Karpas-422 (cell line): Measurements from ENCODE around the gene PRCD. TPM values are rescaled to one million over a fixed set of nuclear protein-coding genes. Genes with fewer than 3 reads are reported as not detected.

Experiments used
- DNase-seq: peaks from one replicate; pipeline ENCODE4 v3.0.0-alpha.2; 2015
- H2AFZ ChIP-seq: fragments of 200-600 bp; sonication (generic); 2 replicates; pipeline ENCODE4 v1.6.1; 2014; ENCODE audit warnings: antibody characterized with exemption, low read length, mixed read lengths
- H3K27ac ChIP-seq: fragments of 200-600 bp; sonication (generic); 2 replicates; pipeline ENCODE4 v1.5.1; 2014; ENCODE audit warnings: mild to moderate bottlenecking, low read length, moderate library complexity
- H3K27me3 ChIP-seq: fragments of 200-600 bp; sonication (generic); 2 replicates; pipeline ENCODE4 v1.6.1; 2014; ENCODE audit warnings: low read length, mixed read lengths
- H3K36me3 ChIP-seq: fragments of 200-600 bp; sonication (generic); 2 replicates; pipeline ENCODE4 v1.6.1; 2014; ENCODE audit warnings: low read length, mixed read lengths; ENCODE audit not compliant: insufficient read depth
- H3K4me1 ChIP-seq: fragments of 200-600 bp; sonication (generic); 2 replicates; pipeline ENCODE4 v1.6.1; 2014; ENCODE audit warnings: mild to moderate bottlenecking, low read length, mixed read lengths
- H3K4me2 ChIP-seq: fragments of 200-600 bp; sonication (generic); 2 replicates; pipeline ENCODE4 v1.6.1; 2014; ENCODE audit warnings: low read length, low read depth, mild to moderate bottlenecking; ENCODE audit not compliant: poor library complexity, severe bottlenecking
- H3K4me3 ChIP-seq: fragments of 200-600 bp; sonication (generic); 2 replicates; pipeline ENCODE4 v1.5.1; 2014; ENCODE audit warnings: mild to moderate bottlenecking, antibody characterized with exemption, low read length, mixed read lengths
- H3K79me2 ChIP-seq: fragments of 200-600 bp; sonication (generic); 2 replicates; pipeline ENCODE4 v1.6.1; 2014; ENCODE audit warnings: mild to moderate bottlenecking, low read length, mixed read lengths
- H3K9ac ChIP-seq: fragments of 200-600 bp; sonication (generic); 2 replicates; pipeline ENCODE4 v1.6.0; 2014; ENCODE audit warnings: low read length
- H3K9me2 ChIP-seq: fragments of 200-600 bp; sonication (generic), shearing (Covaris generic); replicated peaks from 2 replicates; pipeline ENCODE4 v1.6.0; 2014; ENCODE audit warnings: mild to moderate bottlenecking, low read length, moderate library complexity; ENCODE audit not compliant: insufficient read depth
- H3K9me3 ChIP-seq: fragments of 300-700, 200-600 bp; sonication (generic); 2 replicates; pipeline ENCODE4 v1.6.1; 2014; ENCODE audit warnings: low read length, mixed read lengths
- H4K20me1 ChIP-seq: fragments of 200-600 bp; sonication (generic); 2 replicates; pipeline ENCODE4 v1.6.1; 2014; ENCODE audit warnings: mild to moderate bottlenecking, antibody characterized with exemption, low read length, low read depth; ENCODE audit not compliant: insufficient read depth
- total RNA-seq: library from RNA; depleted of rRNA; stranded (reverse); fragments of >200 nt; shearing (Covaris generic); gene quantifications from 2 replicates; pipeline ENCODE4 v1.2.3, GENCODE V29; 2014; ENCODE audit warnings: low replicate concordance

Gene PRCD
- total RNA-seq, 1 experiment from 2014 or later, result 0.37 TPM

GRCh38 chr17:76544546-76545365, 4.9 kb downstream of the PRCD start:
- Histone ChIP-seq H3K9me2 (no peaks in the 10 kb centered on the region), H3K9me3 (no peaks in the 10 kb centered on the region), H3K4me1 (peaks cover 9% of the 10 kb centered on the region), H3K27me3 (no peaks in the 10 kb centered on the region), H2AFZ (no peak overlapping the region), H3K36me3 (no peaks in the 10 kb centered on the region), H3K4me3 (no peak overlapping the region), H3K4me2 (no peak overlapping the region), H3K9ac (no peak overlapping the region), H3K27ac (no peak overlapping the region), H3K79me2 (no peaks in the 10 kb centered on the region), H4K20me1 (no peaks in the 10 kb centered on the region)
- DNase-seq, result no peak

DNA sequence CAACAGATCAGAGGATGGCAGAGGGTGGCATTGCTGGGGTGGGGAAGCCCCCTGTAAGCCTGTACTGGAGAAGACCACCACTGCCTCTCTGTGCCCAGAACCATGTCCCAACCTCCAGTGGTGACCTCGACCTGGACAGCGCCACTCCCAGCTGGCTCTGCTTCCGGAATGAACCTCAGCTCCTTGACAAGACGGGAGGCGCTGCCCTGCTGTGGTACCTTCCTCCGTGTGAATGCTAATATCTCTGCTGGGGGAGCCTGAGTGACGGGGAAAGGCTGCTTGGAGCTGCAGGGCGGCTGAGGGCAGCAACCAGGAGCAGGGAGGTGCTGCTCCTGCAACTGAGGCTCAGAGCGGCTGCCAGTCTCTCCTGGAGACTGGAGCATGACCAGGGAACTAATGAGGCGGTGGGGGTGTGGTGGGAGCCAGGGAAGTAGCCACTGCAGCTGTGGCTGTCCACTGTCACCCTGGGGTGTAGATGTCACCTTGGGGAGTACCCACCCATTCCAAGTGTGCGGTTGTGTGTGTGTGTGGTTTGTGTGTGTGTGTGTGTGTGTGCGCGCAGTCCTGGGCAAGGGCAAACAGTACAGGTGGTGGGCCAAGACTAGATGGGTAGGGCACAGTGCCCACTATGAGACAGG, 6.2 kb downstream of the PRCD start:
- H3K79me2 ChIP-seq, result no peaks in the 10 kb centered on the region
- no peaks in the 10 kb centered on the region for H4K20me1 ChIP-seq
- no peak overlapping the region for H3K9ac ChIP-seq
- H3K4me2 ChIP-seq, result no peak overlapping the region
- H3K27me3 ChIP-seq, result no peaks in the 10 kb centered on the region
- H3K4me3 ChIP-seq, result no peak overlapping the region
- no peak overlapping the region for H2AFZ ChIP-seq
- peaks cover 1% of the 10 kb centered on the region for H3K4me1 ChIP-seq
- H3K36me3 ChIP-seq, result no peaks in the 10 kb centered on the region
- H3K9me3 ChIP-seq, result no peaks in the 10 kb centered on the region
- H3K9me2 ChIP-seq, result no peaks in the 10 kb centered on the region
- H3K27ac ChIP-seq, result no peak overlapping the region
- no peak for DNase-seq

DNA sequence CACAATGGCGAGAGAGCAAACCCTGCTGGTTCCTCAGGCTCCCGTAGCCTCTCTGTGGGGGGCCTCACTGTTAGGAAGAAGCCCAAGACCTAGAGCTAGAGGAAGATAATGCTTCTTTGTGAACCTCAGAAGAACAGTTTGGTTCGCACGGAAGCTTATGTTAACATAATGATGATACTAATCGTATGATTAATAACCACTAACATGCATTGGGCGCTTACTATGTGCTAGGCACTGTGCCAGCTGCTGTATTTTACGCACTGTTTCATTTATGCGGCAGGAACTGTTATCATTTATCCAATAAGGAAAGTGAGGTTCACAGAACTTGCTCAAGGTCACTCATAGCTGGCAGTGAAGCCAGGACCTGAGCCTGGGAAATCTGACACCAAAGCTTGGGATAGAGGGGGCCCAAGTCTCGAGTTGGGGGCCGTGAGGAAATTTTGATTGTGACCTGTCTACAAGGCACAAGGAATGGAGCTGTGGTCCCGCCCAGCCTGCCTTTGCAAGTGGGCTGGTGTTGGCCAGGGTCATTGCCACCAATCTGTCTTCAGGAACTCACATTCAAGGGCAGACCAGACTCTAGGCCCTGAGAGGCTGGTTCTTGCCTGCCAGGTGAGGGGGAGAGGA, 6.8 kb downstream of the PRCD start:
- Histone ChIP-seq H3K9me3 (no peaks in the 10 kb centered on the region), H3K27ac (no peak overlapping the region), H3K9ac (no peak overlapping the region), H3K27me3 (no peaks in the 10 kb centered on the region), H4K20me1 (no peaks in the 10 kb centered on the region), H3K4me1 (no peaks in the 10 kb centered on the region), H3K79me2 (no peaks in the 10 kb centered on the region), H2AFZ (no peak overlapping the region), H3K4me2 (no peak overlapping the region), H3K4me3 (no peak overlapping the region), H3K36me3 (no peaks in the 10 kb centered on the region), H3K9me2 (no peaks in the 10 kb centered on the region)
- DNase-seq, result no peak

DNA sequence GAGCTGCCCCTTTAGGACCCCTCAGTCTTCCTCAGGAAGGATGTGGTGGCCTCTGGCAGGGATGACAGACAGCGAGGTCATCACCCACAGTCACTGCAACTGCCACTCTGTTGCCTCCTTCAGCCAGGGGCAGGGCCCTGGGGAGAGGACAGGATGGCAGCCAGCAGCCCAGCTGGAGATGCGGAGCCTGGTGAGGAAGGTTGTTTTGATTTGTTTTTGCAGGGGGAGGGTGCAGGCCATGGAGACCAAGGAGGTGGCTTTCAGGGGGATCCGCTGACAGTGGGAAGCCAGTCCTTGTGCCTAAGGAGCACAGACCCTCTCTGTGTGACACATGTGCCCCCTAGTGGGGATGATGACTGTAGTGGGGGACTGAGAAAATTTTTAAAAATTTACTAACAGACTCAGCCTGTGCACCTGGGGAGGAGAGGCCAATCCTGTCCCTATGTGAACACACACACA, 7.4 kb downstream of the PRCD start:
- Histone ChIP-seq H3K4me1 (no peaks in the 10 kb centered on the region), H3K4me3 (no peak overlapping the region), H3K9me2 (no peaks in the 10 kb centered on the region), H2AFZ (no peak overlapping the region), H3K9ac (no peak overlapping the region), H3K27ac (no peak overlapping the region), H3K9me3 (no peaks in the 10 kb centered on the region), H3K27me3 (no peaks in the 10 kb centered on the region), H3K4me2 (no peak overlapping the region), H3K79me2 (no peaks in the 10 kb centered on the region), H3K36me3 (no peaks in the 10 kb centered on the region), H4K20me1 (no peaks in the 10 kb centered on the region)
- peak; percentile 91 for DNase-seq

DNA sequence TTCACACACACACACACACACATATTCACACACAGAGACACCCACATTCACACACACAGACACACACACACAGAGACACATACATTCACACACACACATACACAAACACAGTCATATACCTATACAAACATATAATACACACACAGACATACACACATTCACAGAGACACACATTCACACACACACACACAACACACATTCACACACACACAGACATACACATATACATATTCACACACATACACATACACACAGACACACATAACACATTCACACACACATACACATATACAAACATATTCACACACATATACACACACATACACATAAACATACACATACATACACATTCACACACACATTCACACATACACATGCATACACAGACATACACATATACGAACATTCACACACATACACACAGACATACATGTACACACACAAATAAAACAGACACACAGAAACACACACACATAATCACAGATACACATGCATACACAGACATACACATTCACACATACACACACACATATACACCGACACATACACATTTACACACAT, 7.9 kb downstream of the PRCD start:
- Histone ChIP-seq H4K20me1 (no peaks in the 10 kb centered on the region), H3K9ac (no peak overlapping the region), H3K79me2 (no peaks in the 10 kb centered on the region), H3K27me3 (no peaks in the 10 kb centered on the region), H2AFZ (no peak overlapping the region), H3K4me1 (no peaks in the 10 kb centered on the region), H3K27ac (no peak overlapping the region), H3K9me3 (no peaks in the 10 kb centered on the region), H3K36me3 (no peaks in the 10 kb centered on the region), H3K9me2 (no peaks in the 10 kb centered on the region), H3K4me3 (no peak overlapping the region), H3K4me2 (no peak overlapping the region)
- no peak for DNase-seq

- H3K4me2 ChIP-seq, result no peak overlapping the region
- H3K4me1 ChIP-seq, result no peaks in the 10 kb centered on the region
- no peak overlapping the region for H2AFZ ChIP-seq
- H3K27ac ChIP-seq, result no peak overlapping the region
- no peaks in the 10 kb centered on the region for H4K20me1 ChIP-seq
- H3K79me2 ChIP-seq, result no peaks in the 10 kb centered on the region
- no peaks in the 10 kb centered on the region for H3K9me2 ChIP-seq
- H3K36me3 ChIP-seq, result no peaks in the 10 kb centered on the region
- no peak overlapping the region for H3K4me3 ChIP-seq
- no peaks in the 10 kb centered on the region for H3K27me3 ChIP-seq
- no peaks in the 10 kb centered on the region for H3K9me3 ChIP-seq
- no peak for DNase-seq
- no peak overlapping the region for H3K9ac ChIP-seq
These were observed 8.8 kb downstream of the PRCD start for GRCh38 chr17:76548378-76549214.

DNA sequence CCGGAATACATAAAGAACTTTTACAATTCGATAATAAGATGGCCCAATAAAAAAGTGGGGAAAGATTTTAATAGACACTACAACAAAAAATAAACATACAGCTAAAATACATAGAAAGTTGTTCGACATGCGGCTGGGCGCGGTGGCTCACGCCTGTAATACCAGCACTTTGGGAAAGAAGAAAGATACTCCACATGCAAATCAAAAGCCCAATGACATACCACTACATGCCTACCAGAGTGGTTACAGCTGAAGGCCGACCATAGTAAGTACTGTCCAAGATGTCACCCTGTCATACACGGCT, 9.3 kb downstream of the PRCD start:
- H3K4me2 ChIP-seq, result no peak overlapping the region
- no peaks in the 10 kb centered on the region for H4K20me1 ChIP-seq
- H3K27ac ChIP-seq, result no peak overlapping the region
- no peaks in the 10 kb centered on the region for H3K27me3 ChIP-seq
- no peak overlapping the region for H3K4me3 ChIP-seq
- H2AFZ ChIP-seq, result no peak overlapping the region
- H3K4me1 ChIP-seq, result no peaks in the 10 kb centered on the region
- no peaks in the 10 kb centered on the region for H3K9me2 ChIP-seq
- no peak for DNase-seq
- H3K9me3 ChIP-seq, result no peaks in the 10 kb centered on the region
- H3K79me2 ChIP-seq, result no peaks in the 10 kb centered on the region
- no peak overlapping the region for H3K9ac ChIP-seq
- no peaks in the 10 kb centered on the region for H3K36me3 ChIP-seq
